Activated T-cell treated with anti-CD3 and anti-CD28 coated beads, Interleukin-2, amount 50 U/mL, for 1 hour (primary cell): ENCODE data around the gene CRACR2A.
A peak's percentile ranks its signal among the peaks of the same experiment; 100 is the strongest.

ENCODE experiments used
- DNase-seq: peaks from one replicate; pipeline ENCODE4 v3.0.0-alpha.2; 2020

Gene CRACR2A

DNA sequence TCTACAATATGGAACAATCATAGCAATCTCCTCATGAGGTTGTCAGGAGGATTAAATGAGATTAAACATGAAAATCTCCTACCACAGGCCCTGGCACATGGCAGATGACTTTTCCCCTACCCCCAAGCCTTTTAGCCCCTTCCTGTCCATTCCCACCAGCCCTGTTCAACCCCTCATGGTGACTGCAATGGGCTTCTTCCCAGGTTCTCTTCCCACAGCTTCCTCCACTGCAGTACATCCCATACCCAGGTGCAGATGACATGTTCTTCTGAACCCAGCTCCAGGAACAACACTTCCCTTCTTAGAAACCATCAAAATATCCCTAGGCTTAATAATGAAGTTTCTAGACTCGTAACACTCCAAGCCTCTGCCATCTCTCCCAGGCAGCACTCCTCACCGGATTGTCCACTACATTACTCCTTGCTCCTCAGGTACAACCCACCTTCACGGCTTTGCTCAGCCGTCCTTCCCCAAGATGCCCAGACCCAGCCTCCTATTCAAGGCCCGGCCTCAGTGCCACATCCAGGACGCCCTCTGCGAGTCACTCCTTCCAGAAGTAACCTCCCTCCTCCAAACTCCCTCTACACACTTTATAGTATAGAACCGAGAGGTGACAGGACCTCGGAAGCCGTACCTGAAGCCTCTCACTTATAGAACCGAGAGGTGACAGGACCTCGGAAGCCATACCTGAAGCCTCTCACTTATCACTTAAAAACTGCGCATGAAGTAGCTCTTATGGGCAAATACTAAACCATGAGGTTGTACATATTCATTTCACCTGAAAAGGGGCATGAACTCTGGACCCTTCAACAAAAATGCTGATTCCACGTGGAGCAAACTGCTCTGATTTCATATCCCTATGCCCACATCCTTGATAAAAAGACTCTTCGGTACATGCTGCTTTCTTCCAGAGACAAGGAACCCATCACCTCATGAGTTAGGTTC is 1.5 kb downstream of the CRACR2A start:
- DNase-seq: no peak

DNA sequence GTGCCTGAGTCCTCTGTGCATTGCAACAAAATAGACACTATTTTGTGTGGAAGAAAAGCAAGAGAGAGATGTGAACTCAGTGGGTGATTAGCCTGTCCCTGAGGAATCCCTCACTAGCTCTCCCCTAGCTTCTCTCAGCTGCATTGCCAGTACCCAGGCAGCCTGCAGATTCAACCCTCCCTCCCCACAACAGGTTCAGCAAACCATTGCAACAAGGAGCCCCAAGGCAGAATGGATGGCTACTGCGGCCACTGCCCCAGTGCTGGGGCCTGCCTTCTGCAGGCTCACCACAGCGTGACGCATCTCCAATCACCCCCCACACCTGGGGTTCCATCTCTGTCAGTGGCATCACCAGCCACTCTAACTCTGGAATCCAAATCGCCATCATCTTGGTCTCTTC is 2.3 kb downstream of the CRACR2A start:
- no peak for DNase-seq

DNA sequence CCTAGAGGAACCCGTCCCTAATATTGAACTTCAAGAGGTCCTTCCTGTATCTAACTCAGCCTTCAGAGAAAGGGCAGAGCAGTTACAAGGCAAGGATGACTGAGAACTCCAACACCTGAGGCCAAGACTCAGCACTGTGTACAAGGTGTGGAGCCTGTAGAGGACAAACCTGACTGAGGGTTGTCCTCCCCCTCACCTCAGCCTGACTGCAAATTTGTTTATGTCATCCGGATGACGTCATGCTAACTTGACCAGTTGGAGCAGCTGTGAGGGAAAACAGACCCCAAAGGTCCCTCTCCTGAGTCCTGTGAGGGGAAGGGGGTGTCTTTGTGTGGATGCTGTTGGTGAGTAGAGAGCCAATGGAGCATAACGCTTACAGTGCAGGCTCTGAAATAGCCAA is 4.3 kb downstream of the CRACR2A start:
- DNase-seq: no peak

DNA sequence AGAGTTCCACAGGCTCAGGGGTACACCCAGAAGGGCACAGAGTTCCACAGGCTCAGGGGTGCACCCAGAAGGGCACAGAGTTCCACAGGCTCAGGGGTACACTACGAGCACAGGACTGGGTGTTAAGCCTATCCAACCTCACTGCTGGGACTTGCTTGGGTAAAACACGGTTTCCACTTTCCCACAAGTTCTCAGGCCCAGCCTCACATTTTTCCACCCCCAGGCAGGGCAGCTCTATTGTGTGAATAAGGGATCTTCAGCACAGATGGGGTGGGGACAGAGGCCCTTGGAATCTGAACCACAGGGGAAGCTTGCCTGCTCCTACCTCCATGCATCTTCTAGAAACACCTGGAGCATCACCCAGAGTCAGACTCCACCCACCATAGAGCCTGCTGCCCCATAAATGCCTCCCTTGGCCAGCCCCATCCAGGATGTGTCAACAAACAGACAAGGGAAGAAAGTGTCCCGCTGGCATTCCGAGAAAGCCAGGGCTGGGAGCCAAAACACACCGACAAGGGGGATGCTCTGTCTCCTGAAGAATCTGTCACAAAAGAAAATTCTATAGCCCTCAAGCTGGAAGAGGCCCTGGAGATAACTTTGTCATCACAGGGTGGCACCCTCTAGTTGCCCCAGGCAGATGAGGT is 4.8 kb downstream of the CRACR2A start:
- no peak for DNase-seq

DNA sequence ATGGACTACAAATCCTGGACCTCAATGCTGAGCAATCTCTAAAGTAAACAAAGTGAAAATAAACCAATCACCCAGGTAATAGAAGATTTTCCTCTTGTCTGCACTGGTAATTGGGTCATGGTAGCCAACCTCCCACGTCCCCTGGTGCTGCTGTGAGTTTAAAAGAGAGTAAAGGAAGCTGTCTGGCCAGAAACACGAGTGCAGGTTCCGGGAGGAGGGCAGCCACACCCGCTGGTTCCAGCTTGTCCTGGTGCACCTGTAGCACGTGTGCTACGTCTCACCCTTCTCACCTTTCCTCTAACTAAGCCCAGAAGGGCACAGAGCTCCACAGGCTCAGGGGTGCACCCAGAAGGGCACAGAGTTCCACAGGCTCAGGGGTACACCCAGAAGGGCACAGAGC is 5.4 kb downstream of the CRACR2A start:
- DNase-seq: peak; percentile 34

- no peak for DNase-seq
Measured at GRCh38 chr12:3746758-3747157, 6.2 kb downstream of the CRACR2A start.

DNA sequence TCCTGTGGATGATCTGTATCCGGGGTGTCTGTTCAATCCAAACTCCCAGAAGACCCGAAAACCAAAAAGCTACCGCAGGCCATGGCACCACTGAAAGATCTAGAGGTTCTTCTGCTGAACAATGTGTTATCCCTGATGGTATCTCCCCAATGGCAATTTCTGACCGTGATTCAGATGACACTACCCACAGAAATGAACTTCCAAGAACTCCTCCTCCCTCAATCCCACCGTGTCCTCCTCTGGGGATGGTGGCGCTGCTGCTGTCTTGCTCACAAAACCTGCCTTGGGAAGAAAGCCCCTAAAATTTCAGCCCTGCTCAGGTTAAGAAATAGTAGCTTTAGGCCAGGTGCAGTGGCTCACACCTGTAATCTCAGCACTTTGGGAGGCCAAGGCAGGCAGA is 7.8 kb downstream of the CRACR2A start:
- DNase-seq: no peak

DNA sequence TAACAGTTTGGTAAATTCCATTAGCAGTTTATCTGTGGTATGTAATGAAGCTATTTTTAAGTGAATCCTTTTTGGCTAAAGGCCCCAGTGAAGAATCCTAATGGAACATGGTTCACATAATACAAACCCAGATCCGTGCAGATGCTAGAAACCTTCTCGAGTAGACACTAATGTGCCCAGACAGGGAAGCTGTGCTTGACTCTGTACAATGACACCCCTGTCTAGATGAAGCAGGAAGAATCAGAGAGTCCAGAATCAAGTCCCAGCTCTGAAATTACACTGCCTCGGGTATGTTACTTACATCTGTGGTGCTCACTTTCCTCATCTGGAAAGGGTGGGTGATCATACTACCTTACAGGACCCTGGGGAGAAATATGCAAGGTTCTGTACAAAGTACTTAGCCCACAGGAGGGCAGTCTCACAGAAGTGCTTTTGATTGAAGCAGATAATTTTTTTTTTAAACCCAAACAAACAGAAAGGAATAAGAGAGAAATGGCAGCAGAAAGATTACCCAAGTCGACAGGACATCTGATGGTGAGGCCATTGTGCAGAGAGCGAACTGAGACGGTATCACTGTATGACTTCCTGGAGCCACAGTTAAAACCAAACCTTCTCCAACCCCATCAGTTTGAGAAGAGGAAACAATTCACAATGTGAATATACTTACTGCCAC is 8.5 kb downstream of the CRACR2A start:
- DNase-seq: no peak

- no peak for DNase-seq
Measured at GRCh38 chr12:3743803-3744202, 9.1 kb downstream of the CRACR2A start.

- DNase-seq: no peak
Measured at GRCh38 chr12:3741882-3742672, 10.8 kb downstream of the CRACR2A start.

GRCh38 chr12:3740480-3741231 is 12.3 kb downstream of the CRACR2A start:
- DNase-seq: no peak

DNA sequence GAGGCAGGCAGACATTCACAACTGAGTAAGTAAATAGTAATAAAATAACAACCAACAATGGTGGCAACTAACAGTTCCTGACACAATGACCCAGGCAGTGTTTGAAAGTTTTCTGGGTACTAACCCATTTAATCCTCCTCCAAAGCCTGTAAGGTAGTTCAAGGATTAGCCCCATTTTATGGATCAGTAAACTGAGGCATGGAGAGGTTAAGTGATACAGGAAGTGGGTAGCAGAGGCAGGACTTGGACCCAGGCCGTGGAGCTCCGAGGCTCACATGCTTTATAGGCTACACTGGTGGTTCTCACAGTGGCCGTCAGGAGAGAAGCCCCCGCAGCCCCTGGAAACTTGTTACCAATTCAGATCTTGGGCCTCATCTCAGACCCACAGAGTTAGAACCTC is 17.5 kb downstream of the CRACR2A start:
- no peak for DNase-seq

- no peak for DNase-seq
Measured at GRCh38 chr12:3732901-3733300, 20.0 kb downstream of the CRACR2A start.

DNA sequence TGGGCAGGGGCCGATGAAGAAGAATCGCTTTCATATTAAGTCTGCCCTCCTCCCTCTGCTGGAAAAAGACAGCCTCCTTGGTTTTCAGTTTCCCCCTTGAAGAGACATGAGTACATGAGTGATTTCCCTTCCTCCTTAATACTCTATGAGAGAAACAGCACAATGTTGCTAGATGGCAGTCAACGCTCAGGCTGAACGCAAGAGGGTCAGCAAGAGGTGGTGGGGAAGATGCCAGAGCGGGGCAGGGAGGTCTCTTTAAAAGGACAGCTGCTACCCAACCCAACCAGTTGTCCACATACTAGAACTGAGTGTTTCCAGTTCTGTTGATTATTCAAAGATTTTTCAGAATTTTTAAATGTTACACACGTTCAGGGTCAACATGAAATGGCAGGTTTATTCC is 22.8 kb downstream of the CRACR2A start:
- no peak for DNase-seq

DNA sequence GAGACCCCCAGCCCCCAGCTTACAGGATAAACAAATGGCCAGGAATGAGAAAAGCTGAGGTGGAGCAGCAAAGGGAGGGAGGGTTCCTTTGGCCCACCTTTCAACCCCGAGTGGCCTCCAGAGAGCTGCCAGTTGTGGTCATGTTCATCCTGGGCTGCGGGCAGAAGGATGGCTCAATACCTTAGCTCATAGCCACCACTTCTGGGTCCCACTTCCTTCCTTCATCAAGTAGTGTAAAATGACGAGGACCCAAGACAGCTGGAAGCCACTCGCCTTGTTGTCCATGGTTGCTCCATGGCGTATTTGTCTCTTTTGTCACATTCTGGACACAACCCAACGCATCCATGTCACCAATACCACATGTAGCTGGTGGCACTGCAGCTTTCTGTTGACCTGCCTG is 24.2 kb downstream of the CRACR2A start:
- no peak for DNase-seq

DNA sequence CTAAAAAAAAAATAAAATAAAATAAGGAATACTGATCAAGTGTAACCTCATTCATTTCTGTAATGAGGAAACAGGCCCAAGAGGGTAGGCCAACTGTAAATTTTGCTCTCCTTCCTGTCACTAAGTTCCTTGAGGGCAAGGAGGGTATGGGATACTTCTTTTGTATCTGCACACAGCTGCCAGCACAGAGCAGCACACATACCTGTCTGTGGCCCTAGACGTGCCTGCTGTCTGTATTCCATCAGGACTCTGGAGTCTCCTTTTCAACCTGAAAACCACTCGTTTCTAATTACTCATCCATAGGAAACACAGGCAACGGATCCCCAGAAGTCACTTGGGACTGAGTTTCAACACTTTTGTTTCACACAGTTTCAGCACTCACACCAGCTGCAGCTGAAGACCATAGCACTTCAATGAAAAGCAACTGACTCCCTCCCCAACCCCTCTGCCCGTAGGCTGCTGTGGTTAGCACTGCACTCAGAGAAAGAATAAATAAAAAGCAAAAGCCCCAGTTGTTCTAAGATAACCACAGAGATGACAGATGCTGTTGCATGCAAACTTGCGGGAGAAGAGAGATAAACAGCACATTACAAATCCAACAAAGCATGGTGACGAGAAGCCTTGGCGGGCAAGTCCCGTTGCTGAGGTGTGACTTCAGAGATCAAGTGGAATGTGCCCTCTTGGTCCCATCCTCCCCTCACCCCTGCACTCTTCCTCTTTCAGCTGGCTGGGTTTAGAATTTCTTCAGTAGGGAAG is 24.9 kb downstream of the CRACR2A start:
- DNase-seq: no peak

DNA sequence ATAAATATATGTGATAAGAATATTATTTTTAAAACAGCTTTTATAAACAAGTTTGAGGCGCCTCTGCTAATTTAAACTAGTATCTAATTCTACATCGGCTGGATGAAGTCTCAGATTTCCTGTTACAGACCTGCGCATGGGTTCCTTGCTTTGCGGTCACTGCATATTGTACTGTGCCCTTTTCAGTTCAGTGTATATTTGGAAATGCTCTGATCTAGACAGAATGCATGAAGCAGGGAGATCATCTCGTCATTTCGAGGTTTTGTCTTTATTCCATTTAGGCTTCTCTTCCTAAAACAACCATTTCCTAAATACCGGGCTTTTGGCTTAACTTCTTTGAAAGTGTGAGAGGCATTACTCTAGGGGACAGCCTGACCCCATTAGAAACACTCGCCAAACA is 25.6 kb downstream of the CRACR2A start:
- no peak for DNase-seq

- no peak for DNase-seq
Measured at GRCh38 chr12:3726456-3726855, 26.5 kb downstream of the CRACR2A start.

GRCh38 chr12:3725388-3726115 is 27.4 kb downstream of the CRACR2A start:
- DNase-seq: no peak

- no peak for DNase-seq
Measured at GRCh38 chr12:3723916-3724805, 28.7 kb downstream of the CRACR2A start.
